ENCODE measurements around the gene TRMT112.

TRMT112 gene

DNA sequence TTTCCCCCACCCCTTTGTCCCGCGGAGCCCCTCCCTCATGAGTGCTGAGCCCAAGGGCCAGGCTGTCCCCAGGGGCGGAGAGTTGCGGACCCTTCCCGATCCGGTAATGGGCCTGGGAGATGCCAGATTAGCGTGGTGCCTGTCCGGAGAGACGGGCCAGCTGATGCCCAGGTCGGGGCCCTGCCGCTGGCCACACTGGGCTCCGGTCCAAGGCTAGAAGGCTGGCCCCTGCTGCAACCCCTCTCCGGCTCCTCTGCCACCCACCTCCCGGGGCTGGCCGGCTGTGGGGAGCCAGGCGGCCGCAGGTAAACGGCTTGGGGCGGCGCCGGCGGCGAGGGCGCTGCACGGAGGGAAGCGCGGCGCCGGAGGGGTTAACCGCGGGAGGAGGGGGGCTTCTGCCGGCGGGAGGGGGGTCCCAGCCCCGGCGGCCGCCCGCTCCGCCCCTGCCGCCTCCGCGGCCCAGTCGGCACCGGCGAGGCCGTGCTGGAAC lies 26.1 kb downstream of the TRMT112 start, which contains the start of gene KCNK4:
TSS of gene KCNK4 (plus strand) at position 41 of the 490 bp plus-strand sequence. CDS start 1,717 bp downstream, outside the sequence.
- no peak for DNase-seq

DNA sequence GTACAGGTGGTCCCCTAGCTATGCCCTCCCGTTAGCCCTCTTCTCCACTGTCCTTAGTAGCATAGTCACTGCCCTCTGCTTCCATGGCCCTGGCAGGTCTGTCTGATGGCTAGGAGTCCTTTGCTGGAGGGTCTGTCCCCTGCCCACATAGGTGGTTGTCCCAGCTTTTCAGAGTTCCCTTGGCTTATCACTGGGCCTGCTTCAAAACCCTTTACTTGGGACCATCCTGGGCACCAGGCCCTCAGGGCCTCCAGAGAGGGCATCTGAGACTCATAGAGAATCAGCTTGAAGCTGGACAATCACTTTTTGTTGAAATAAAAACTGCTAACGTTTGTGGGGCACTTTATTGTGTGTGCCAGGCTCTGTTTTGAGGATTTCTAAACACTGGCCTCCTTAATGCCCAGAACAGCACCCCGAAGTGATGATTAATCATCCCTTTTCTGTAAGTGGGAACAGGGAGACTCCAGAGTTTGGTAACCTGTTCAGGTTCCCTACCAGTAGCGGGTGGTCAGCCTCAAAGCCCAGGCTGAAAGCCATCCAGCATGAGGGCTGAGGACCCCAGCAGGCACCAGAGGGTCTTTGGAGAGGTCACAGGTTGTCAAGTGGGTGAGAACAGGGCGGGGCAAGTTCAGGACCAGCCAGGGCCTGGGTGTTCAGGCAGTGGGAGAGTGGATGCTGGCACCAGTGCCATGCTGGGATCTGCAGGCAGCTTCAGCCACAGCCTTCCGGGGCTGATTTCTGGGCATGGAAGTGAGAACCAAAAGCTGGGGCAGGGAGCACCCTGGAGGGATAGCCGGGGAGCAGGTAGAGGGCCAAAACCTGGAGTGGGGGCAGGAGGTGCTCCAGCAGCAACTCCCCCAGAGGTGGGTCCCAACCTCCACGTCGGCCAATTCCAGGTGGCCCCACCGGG lies 26.8 kb downstream of the TRMT112 start:
- no peak for DNase-seq

DNA sequence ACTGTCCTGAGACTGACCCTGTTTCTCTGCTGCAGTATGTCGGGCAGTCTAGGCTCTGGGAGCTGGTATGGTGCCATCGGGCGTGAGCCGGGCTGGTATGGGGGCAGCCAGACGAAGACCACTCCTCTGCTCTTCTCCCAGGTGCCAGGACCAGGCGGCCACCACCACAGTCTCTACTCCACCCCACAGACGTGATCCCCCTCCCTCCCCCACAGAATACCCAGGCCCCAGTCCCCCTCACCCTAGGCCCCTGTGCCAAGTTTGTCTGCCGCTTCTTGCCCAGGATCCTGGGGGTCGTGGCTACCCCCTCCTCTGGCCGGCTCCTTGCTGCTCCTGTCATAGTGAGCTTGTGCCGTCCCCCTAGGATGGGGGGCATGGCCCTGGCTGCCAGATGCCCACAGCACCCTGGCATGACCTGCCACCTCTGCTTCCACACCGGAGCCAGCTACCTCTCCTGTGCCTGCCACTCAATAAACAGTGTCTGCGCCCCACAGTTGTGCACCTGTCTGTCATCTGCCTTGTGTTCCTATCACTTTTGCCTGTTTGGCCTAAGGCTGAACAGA lies 28.3 kb downstream of the TRMT112 start:
- DNase-seq, result no peak

GRCh38 chr11:64288353-64288750 lies 29.0 kb downstream of the TRMT112 start:
- DNase-seq, result no peak

- no peak for DNase-seq
Measured at GRCh38 chr11:64287676-64288352, 29.5 kb downstream of the TRMT112 start.

GRCh38 chr11:64286801-64287159 lies 30.6 kb downstream of the TRMT112 start:
- DNase-seq, result no peak

- no peak for DNase-seq
Measured at GRCh38 chr11:64285885-64286800, 31.2 kb downstream of the TRMT112 start.

GRCh38 chr11:64284962-64285884 lies 32.1 kb downstream of the TRMT112 start, which contains the start of gene GPR137:
TSS of gene GPR137 (plus strand) at chr11:64285848. CDS start at chr11:64286525, 677 bp downstream.
- peak; percentile 75 to 81 for DNase-seq

DNA sequence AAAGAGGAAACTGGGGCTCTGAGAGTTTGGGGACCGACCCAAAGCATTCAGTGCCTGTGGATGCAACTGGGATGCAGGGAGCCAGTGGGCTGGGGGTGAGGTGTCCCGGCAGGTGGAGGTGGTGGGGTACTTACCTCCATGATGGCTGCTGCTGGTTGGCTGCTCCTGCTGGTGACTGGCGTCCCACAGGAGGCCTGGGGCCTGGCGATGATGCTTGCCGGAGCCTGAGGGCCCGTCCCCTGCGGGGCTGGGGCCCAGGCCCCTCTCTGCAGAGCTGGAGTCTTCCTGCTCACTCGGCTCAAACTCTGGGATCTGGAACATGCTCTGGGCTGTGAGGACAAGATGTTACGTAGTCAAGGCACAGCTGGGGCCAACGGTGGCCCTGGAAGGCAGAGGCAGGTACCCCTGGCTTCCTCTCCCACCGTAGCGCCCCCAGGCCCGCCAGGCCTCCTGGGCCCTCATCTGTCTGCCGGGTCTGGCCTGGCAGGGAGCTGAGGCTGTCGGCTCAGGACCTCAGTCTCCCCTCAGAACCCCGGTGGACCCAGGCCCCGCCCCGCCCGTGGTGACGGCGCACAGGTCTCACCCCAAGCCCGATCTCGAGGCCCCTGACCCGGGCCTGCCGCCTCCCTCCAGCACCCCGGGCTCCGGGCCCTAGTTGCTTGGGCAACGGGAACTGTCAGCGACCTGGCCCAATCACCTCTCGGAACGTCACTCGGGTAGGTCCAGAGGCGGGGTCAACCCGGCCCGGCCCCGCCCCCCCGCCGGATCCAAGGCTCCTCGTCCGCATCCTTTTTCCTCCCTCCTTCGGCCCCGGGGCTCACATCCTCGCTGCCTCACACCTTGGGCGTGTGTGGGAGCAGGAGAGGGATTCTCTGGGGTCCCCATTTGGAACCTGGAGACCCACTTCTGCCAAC lies 33.1 kb downstream of the TRMT112 start, which contains the start of gene BAD:
TSS of gene BAD (minus strand) at position 618 of the 914 bp plus-strand sequence. CDS start at position 321, 297 bp downstream.
- DNase-seq, result peak; percentile 92 to 94

GRCh38 chr11:64283092-64283491 lies 34.3 kb downstream of the TRMT112 start:
- no peak for DNase-seq

GRCh38 chr11:64281957-64282770 lies 35.2 kb downstream of the TRMT112 start:
- no peak for DNase-seq

- DNase-seq, result no peak
Measured at GRCh38 chr11:64278576-64279190, 38.7 kb downstream of the TRMT112 start.

GRCh38 chr11:64276653-64277431 lies 40.5 kb downstream of the TRMT112 start:
- DNase-seq, result peak in 1 of 2 donors; percentile 18

DNA sequence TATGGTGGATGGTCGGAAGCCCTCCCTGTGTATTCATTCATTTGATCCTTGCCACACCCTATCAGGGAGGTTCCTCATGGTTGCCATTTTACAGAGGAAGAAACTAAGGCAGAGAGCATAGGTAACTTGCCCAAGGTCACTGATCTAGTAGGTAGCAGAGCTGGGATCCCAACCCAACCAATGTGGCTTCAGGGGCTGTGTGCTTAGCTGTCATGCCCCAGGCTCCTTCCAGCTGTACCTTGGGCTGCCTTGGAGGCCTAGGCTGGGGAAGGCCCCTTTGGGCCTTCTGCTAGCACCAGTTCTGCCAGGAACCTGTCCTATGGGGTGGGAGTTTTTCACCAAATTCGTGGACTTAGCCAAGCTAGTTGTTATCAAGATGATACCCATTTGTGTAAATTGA lies 41.5 kb downstream of the TRMT112 start:
- DNase-seq, result no peak

DNA sequence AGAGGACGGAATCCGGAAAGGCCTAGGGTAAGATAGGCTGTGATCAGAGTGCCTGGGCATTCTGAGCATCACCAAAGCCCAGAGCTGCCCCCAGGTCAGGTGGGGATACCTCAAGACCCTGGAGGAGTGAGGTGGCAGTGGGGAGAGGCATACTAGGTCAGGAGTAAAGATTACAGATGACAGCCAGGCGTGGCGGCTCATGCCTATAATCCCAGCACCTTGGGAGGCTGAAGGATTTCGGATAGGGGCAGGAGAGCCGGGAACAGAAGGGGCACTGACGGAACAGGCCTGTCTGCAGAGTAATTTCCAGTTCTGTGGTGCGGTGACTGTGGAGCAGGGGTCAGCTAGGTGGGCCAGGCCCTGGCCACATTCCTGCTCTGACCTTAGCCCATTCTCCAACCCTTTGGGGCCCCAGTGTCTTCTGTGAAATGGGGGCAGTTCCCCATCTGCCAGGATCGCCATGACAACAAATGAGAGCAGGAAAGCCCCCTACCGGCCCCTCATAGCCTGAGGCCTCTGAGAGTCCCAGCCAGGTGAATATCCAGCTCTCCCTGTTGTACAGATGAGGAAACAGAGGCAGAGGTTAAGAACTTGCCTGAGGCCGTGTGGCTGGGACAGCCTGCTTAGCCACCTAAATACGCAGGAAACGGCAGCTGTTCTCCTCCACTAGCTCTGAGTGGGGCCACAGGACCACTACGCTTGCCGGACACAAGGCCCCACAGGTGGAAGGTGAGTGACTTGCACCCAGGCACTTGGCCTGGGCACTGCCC lies 42.1 kb downstream of the TRMT112 start:
- DNase-seq, result no peak

GRCh38 chr11:64269540-64270220 lies 47.7 kb downstream of the TRMT112 start:
- DNase-seq, result peak; percentile 100

Data from inflammatory macrophage (primary cell).